GM23338 (cell line): ENCODE measurements around the gene DAPK2. TPM values are rescaled to one million over a fixed set of nuclear protein-coding genes. Genes with fewer than 3 reads are reported as not detected.

ENCODE experiments used
- ATAC-seq: fragments of 200-7000 bp; cut with Tn5 transposase; 3 replicates; pipeline ENCODE4 v1.9.1; 2020
- DNase-seq: peaks from one replicate; pipeline ENCODE4 v3.0.0-alpha.2; 2015; ENCODE audit warnings: low spot score
- H2AFZ ChIP-seq: fragments of 200-600 bp; sonication (generic); 2 replicates; pipeline ENCODE4 v1.8.0; 2016; ENCODE audit warnings: antibody characterized with exemption, mild to moderate bottlenecking, moderate library complexity
- H3F3A ChIP-seq: fragments of 200-600 bp; sonication (generic); replicated peaks from 2 replicates; pipeline ENCODE4 v1.8.0; 2017; ENCODE audit warnings: antibody characterized with exemption, mixed run types, low read depth
- H3K27ac ChIP-seq: fragments of 200-600 bp; sonication (generic); 2 replicates; pipeline ENCODE4 v1.6.1; 2016; ENCODE audit warnings: low read depth
- H3K27me3 ChIP-seq: fragments of 200-600 bp; sonication (generic); 2 replicates; pipeline ENCODE4 v1.8.0; 2016; ENCODE audit warnings: mild to moderate bottlenecking, mixed run types, moderate library complexity; ENCODE audit not compliant: insufficient read depth
- H3K36me3 ChIP-seq: fragments of 200-600 bp; sonication (generic); 2 replicates; pipeline ENCODE4 v1.8.0; 2016; ENCODE audit warnings: mild to moderate bottlenecking; ENCODE audit not compliant: insufficient read depth
- H3K4me1 ChIP-seq: fragments of 200-600 bp; sonication (generic); 2 replicates; pipeline ENCODE4 v1.8.0; 2016; ENCODE audit warnings: mild to moderate bottlenecking, moderate library complexity; ENCODE audit not compliant: insufficient read depth
- H3K4me2 ChIP-seq: fragments of 200-600 bp; sonication (generic); 2 replicates; pipeline ENCODE4 v1.7.1; 2017; ENCODE audit warnings: mixed run types
- H3K4me3 ChIP-seq: fragments of 200-600 bp; sonication (generic); 2 replicates; pipeline ENCODE4 v1.6.1; 2016; ENCODE audit warnings: mixed run types
- H3K79me2 ChIP-seq: fragments of 200-600 bp; sonication (generic); replicated peaks from 2 replicates; pipeline ENCODE4 v1.8.0; 2017; ENCODE audit warnings: mild to moderate bottlenecking; ENCODE audit not compliant: insufficient read depth
- H3K9me2 ChIP-seq: fragments of 200-600 bp; sonication (generic); 2 replicates; pipeline ENCODE4 v1.8.0; 2017; ENCODE audit not compliant: insufficient read depth
- H4K20me1 ChIP-seq: fragments of 200-600 bp; sonication (generic); replicated peaks from 2 replicates; pipeline ENCODE4 v1.8.0; 2017; ENCODE audit warnings: mild to moderate bottlenecking; ENCODE audit not compliant: insufficient read depth
- H3K27ac Mint-ChIP-seq: 2 replicates; pipeline ENCODE4 v1.8.0; 2020; ENCODE audit warnings: inconsistent platforms, mild to moderate bottlenecking, moderate library complexity, mixed read lengths
- H3K27me3 Mint-ChIP-seq: 3 replicates; pipeline ENCODE4 v1.8.0; 2022; ENCODE audit warnings: low read depth, mild to moderate bottlenecking, moderate library complexity, mixed read lengths, inconsistent platforms; ENCODE audit not compliant: insufficient read depth, poor library complexity
- H3K36me3 Mint-ChIP-seq: 3 replicates; pipeline ENCODE4 v1.8.0; 2021; ENCODE audit warnings: low read depth, mild to moderate bottlenecking, inconsistent platforms, moderate library complexity, mixed read lengths
- H3K4me1 Mint-ChIP-seq: 3 replicates; pipeline ENCODE4 v1.8.0; 2020; ENCODE audit warnings: mild to moderate bottlenecking, inconsistent platforms, mixed read lengths
- H3K4me3 Mint-ChIP-seq: 3 replicates; pipeline ENCODE4 v1.8.0; 2021; ENCODE audit warnings: moderate library complexity, mild to moderate bottlenecking, inconsistent platforms, mixed read lengths
- H3K9me3 Mint-ChIP-seq: 3 replicates; pipeline ENCODE4 v1.8.0; 2020; ENCODE audit warnings: moderate library complexity, mild to moderate bottlenecking, inconsistent platforms, mixed read lengths
- CREB1 ChIP-seq: fragments of 250-450 bp; sonication (Bioruptor Pico); IDR thresholded peaks from 2 replicates; pipeline ENCODE4 v1.5.0; 2020; ENCODE audit warnings: low read depth, mild to moderate bottlenecking, moderate library complexity
- CTCF ChIP-seq, 2 experiments: fragments of 200-600 bp in 1 of 2; sonication (generic) in 1 of 2; conservative IDR thresholded peaks; 2 replicates each; pipeline versions ENCODE4 v1.5.1 to v1.6.1; 2016 to 2017; ENCODE audit warnings: antibody characterized with exemption in 2 of 2, low read depth in 2 of 2, mild to moderate bottlenecking in 2 of 2, moderate library complexity in 1 of 2
- EZH2 ChIP-seq: fragments of 200-600 bp; sonication (generic); IDR thresholded peaks from one replicate; pipeline ENCODE4 v1.8.0; 2017; ENCODE audit warnings: antibody characterized with exemption, mild to moderate bottlenecking, low read depth; ENCODE audit not compliant: unreplicated experiment
- EZH2phosphoT487 ChIP-seq: fragments of 200-600 bp; sonication (generic); IDR thresholded peaks from one replicate; pipeline ENCODE4 v1.8.1; 2018; ENCODE audit warnings: antibody characterized with exemption; ENCODE audit not compliant: unreplicated experiment
- JUNB ChIP-seq: IDR thresholded peaks from one replicate; pipeline ENCODE4 v1.6.1; 2016; ENCODE audit warnings: antibody characterized with exemption; ENCODE audit not compliant: unreplicated experiment
- NANOG ChIP-seq: IDR thresholded peaks from 2 replicates; pipeline ENCODE4 v1.6.1; 2016; ENCODE audit warnings: antibody characterized with exemption, borderline replicate concordance
- POLR2AphosphoS5 ChIP-seq: IDR thresholded peaks from 2 replicates; pipeline ENCODE4 v1.6.1; 2016; ENCODE audit warnings: antibody characterized with exemption, low read depth
- STAT1 ChIP-seq: IDR thresholded peaks from one replicate; pipeline ENCODE4 v1.6.1; 2016; ENCODE audit warnings: antibody characterized with exemption; ENCODE audit not compliant: unreplicated experiment
- ZNF114 ChIP-seq: fragments of 250-450 bp; sonication (Bioruptor Pico); IDR thresholded peaks from 2 replicates; pipeline ENCODE4 v1.5.0; 2020; ENCODE audit warnings: mild to moderate bottlenecking, moderate library complexity
- ZNF331 ChIP-seq: fragments of 250-450 bp; sonication (Bioruptor Pico); IDR thresholded peaks from 2 replicates; pipeline ENCODE4 v1.5.0; 2020; ENCODE audit warnings: low read depth, mild to moderate bottlenecking, moderate library complexity
- ZNF462 ChIP-seq: fragments of 250-450 bp; sonication (Bioruptor Pico); IDR thresholded peaks from 2 replicates; pipeline ENCODE4 v1.5.0; 2020; ENCODE audit warnings: mild to moderate bottlenecking, moderate library complexity
- polyA plus RNA-seq: library from polyadenylated mRNA; unstranded; fragments of >200 nt; fragmentation: Nextera tagmentation; extraction: Ambion mirVana; gene quantifications from 2 replicates; pipeline ENCODE4 v1.2.1, GENCODE V29; 2016
- total RNA-seq: library from RNA; depleted of rRNA; stranded (reverse); fragments of >200 nt; shearing (Covaris generic); gene quantifications from 2 replicates; pipeline ENCODE4 v1.2.3, GENCODE V29; 2014
- TF ChIP-seq, protein P1 (sequence below): IDR thresholded peaks from 2 replicates; pipeline ENCODE4 v1.6.1; 2016; ENCODE audit warnings: antibody characterized with exemption
- TF ChIP-seq, protein P2 (sequence below): IDR thresholded peaks from one replicate; pipeline ENCODE4 v1.6.1; 2018; ENCODE audit warnings: antibody characterized with exemption; ENCODE audit not compliant: unreplicated experiment

The DAPK2 gene
- total and polyA plus RNA-seq, 2 experiments from 2014 or later = 1.6 to 3.1 TPM

GRCh38 chr15:63906266-63906584 lies 140.1 kb downstream of the DAPK2 start:
- H3K27me3 ChIP-seq = no peaks in the 10 kb centered on the region
- no peak overlapping the region for H3K27ac Mint-ChIP-seq
- no peak overlapping the region for H3K4me2 ChIP-seq
- no peak overlapping the region for H3K4me3 ChIP-seq
- no peak overlapping the region for H2AFZ ChIP-seq
- H3K9me2 ChIP-seq = peaks cover 3% of the 10 kb centered on the region; the same call in 1 of the 2 replicates
- H3K9me3 Mint-ChIP-seq = no peaks in the 10 kb centered on the region
- TF ChIP-seq JUNB (no peak), STAT1 (no peak), CTCF (conservative IDR thresholded peaks at IDR 0.05; ENCODE audit: low read depth in 2 of 2) (no peak), ZNF462 (no peak), NANOG (no peak), EZH2phosphoT487 (no peak), ZNF331 (CRISPR knock-in tag) (no peak), CREB1 (CRISPR knock-in tag) (no peak), POLR2AphosphoS5 (no peak), EZH2 (no peak), ZNF114 (CRISPR knock-in tag) (no peak)
- TF ChIP-seq, protein P1, sequence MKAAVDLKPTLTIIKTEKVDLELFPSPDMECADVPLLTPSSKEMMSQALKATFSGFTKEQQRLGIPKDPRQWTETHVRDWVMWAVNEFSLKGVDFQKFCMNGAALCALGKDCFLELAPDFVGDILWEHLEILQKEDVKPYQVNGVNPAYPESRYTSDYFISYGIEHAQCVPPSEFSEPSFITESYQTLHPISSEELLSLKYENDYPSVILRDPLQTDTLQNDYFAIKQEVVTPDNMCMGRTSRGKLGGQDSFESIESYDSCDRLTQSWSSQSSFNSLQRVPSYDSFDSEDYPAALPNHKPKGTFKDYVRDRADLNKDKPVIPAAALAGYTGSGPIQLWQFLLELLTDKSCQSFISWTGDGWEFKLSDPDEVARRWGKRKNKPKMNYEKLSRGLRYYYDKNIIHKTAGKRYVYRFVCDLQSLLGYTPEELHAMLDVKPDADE = no peak
- TF ChIP-seq, protein P2, sequence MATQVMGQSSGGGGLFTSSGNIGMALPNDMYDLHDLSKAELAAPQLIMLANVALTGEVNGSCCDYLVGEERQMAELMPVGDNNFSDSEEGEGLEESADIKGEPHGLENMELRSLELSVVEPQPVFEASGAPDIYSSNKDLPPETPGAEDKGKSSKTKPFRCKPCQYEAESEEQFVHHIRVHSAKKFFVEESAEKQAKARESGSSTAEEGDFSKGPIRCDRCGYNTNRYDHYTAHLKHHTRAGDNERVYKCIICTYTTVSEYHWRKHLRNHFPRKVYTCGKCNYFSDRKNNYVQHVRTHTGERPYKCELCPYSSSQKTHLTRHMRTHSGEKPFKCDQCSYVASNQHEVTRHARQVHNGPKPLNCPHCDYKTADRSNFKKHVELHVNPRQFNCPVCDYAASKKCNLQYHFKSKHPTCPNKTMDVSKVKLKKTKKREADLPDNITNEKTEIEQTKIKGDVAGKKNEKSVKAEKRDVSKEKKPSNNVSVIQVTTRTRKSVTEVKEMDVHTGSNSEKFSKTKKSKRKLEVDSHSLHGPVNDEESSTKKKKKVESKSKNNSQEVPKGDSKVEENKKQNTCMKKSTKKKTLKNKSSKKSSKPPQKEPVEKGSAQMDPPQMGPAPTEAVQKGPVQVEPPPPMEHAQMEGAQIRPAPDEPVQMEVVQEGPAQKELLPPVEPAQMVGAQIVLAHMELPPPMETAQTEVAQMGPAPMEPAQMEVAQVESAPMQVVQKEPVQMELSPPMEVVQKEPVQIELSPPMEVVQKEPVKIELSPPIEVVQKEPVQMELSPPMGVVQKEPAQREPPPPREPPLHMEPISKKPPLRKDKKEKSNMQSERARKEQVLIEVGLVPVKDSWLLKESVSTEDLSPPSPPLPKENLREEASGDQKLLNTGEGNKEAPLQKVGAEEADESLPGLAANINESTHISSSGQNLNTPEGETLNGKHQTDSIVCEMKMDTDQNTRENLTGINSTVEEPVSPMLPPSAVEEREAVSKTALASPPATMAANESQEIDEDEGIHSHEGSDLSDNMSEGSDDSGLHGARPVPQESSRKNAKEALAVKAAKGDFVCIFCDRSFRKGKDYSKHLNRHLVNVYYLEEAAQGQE = no peak
- no peak for DNase-seq
- no peak overlapping the region for H3K27ac ChIP-seq
- H3F3A ChIP-seq = no peaks in the 10 kb centered on the region
- peaks cover 20% of the 10 kb centered on the region for H3K4me1 Mint-ChIP-seq
- no peaks in the 10 kb centered on the region for H3K79me2 ChIP-seq
- no peak overlapping the region for H3K4me3 Mint-ChIP-seq
- H3K36me3 Mint-ChIP-seq = no peaks in the 10 kb centered on the region
- no peaks in the 10 kb centered on the region for H3K36me3 ChIP-seq
- H4K20me1 ChIP-seq = no peaks in the 10 kb centered on the region
- no peak for ATAC-seq
- no peaks in the 10 kb centered on the region for H3K4me1 ChIP-seq
- H3K27me3 Mint-ChIP-seq = peaks cover 3% of the 10 kb centered on the region
